Ascending aorta (tissue), 2 donors: ENCODE results near the gene RPS6KA4. TPM values are rescaled to one million over a fixed set of nuclear protein-coding genes. Genes with fewer than 3 reads are reported as not detected.

Experiments
- DNase-seq, 2 donors: peaks; one replicate each; pipeline ENCODE4 v3.0.0-alpha.2; 2019; ENCODE audit warnings: low spot score in 2 of 2
- H3K27ac ChIP-seq, 2 donors: fragments of 200-600 bp; sonication (generic); one replicate each; pipeline ENCODE4 v1.5.1; 2016 to 2017; ENCODE audit warnings: mild to moderate bottlenecking in 1 of 2
- H3K27me3 ChIP-seq: fragments of 200-600 bp; sonication (generic); one replicate; pipeline ENCODE4 v1.5.1; 2017
- H3K36me3 ChIP-seq, 2 donors: fragments of 200-600 bp; sonication (generic); one replicate each; pipeline ENCODE4 v1.5.1; 2016
- H3K4me1 ChIP-seq, 2 donors: fragments of 200-600 bp; sonication (generic); one replicate each; pipeline ENCODE4 v1.5.1; 2016 to 2017; ENCODE audit warnings: mild to moderate bottlenecking in 1 of 2
- H3K4me3 ChIP-seq, 2 donors: fragments of 200-600 bp; sonication (generic); one replicate each; pipeline ENCODE4 v1.5.1; 2016 to 2017; ENCODE audit warnings: mild to moderate bottlenecking in 1 of 2
- H3K9me3 ChIP-seq, 2 donors: fragments of 200-600 bp; sonication (generic); one replicate each; pipeline ENCODE4 v1.5.1; 2016
- intact Hi-C: fragments of 100-400 bp; cut with DNase I; formaldehyde crosslinking; loops from one replicate; pipeline ENCODE4 v1.15.1; 2023
- total RNA-seq: library from RNA; depleted of rRNA; stranded (reverse); fragments of >200 nt; gene quantifications from one replicate; pipeline ENCODE4 v1.1.0, GENCODE V29; 2016
- TF ChIP-seq, protein P1 (sequence below), 3 experiments: fragments of 200-600 bp in 2 of 3; fragments of 450-650 bp in 1 of 3; sonication (generic) in 2 of 3; IDR thresholded peaks; one replicate each; pipeline ENCODE4 v1.5.1; 2016 to 2019; ENCODE audit warnings: antibody characterized with exemption in 3 of 3, mild to moderate bottlenecking in 1 of 3, moderate library complexity in 1 of 3

Gene RPS6KA4
- total RNA-seq, 1 donor from 2014 or later: 81.5 TPM

GRCh38 chr11:64357904-64358535, 942 bp upstream of the RPS6KA4 start:
- Histone ChIP-seq H3K9me3 (no peaks in the 10 kb centered on the region), H3K4me3 (peak overlapping the region; percentile 75 to 95), H3K4me1 (peaks cover 20 to 32% of the 10 kb centered on the region in 2 donors), H3K27me3 (no peaks in the 10 kb centered on the region), H3K27ac (peak overlapping the region; percentile 84 to 88), H3K36me3 (peaks cover 25% of the 10 kb centered on the region in 2 donors)
- DNase-seq: no peak
- TF ChIP-seq, protein P1, sequence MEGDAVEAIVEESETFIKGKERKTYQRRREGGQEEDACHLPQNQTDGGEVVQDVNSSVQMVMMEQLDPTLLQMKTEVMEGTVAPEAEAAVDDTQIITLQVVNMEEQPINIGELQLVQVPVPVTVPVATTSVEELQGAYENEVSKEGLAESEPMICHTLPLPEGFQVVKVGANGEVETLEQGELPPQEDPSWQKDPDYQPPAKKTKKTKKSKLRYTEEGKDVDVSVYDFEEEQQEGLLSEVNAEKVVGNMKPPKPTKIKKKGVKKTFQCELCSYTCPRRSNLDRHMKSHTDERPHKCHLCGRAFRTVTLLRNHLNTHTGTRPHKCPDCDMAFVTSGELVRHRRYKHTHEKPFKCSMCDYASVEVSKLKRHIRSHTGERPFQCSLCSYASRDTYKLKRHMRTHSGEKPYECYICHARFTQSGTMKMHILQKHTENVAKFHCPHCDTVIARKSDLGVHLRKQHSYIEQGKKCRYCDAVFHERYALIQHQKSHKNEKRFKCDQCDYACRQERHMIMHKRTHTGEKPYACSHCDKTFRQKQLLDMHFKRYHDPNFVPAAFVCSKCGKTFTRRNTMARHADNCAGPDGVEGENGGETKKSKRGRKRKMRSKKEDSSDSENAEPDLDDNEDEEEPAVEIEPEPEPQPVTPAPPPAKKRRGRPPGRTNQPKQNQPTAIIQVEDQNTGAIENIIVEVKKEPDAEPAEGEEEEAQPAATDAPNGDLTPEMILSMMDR (IDR thresholded peaks at IDR 0.05): no peak
- intact Hi-C loops: loop anchor here (2.0 to 5.0 kb wide), 3 partner anchors 53 to 294 kb away; partner anchors contain the start of gene ESRRA

- H3K4me3 ChIP-seq: peak overlapping the region; percentile 75 to 95
- no peaks in the 10 kb centered on the region for H3K27me3 ChIP-seq
- no peaks in the 10 kb centered on the region for H3K9me3 ChIP-seq
- TF ChIP-seq, protein P1 (IDR thresholded peaks at IDR 0.05): no peak
- H3K4me1 ChIP-seq: peaks cover 20 to 32% of the 10 kb centered on the region in 2 donors
- no peak for DNase-seq
- peak overlapping the region; percentile 84 to 88 for H3K27ac ChIP-seq
- H3K36me3 ChIP-seq: peaks cover 30% of the 10 kb centered on the region in 2 donors
- intact Hi-C loops: loop anchor here (2.0 to 5.0 kb wide), 3 partner anchors 54 to 294 kb away; partner anchors contain the start of gene ESRRA
Measured at GRCh38 chr11:64358536-64358906, 441 bp upstream of the RPS6KA4 start.

- Histone ChIP-seq H3K27me3 (no peaks in the 10 kb centered on the region), H3K4me3 (peak overlapping the region; percentile 75 to 95), H3K9me3 (no peaks in the 10 kb centered on the region), H3K4me1 (peaks cover 20 to 32% of the 10 kb centered on the region in 2 donors), H3K36me3 (peaks cover 30 to 41% of the 10 kb centered on the region in 2 donors), H3K27ac (peak overlapping the region in 1 of 2 donors; percentile 84)
- TF ChIP-seq, protein P1 (IDR thresholded peaks at IDR 0.05): no peak
- no peak for DNase-seq
- intact Hi-C loops: loop anchor here (2.0 to 5.0 kb wide), 3 partner anchors 55 to 292 kb away; partner anchors contain the start of gene ESRRA
Measured at GRCh38 chr11:64359712-64360445, 917 bp downstream of the RPS6KA4 start.

DNA sequence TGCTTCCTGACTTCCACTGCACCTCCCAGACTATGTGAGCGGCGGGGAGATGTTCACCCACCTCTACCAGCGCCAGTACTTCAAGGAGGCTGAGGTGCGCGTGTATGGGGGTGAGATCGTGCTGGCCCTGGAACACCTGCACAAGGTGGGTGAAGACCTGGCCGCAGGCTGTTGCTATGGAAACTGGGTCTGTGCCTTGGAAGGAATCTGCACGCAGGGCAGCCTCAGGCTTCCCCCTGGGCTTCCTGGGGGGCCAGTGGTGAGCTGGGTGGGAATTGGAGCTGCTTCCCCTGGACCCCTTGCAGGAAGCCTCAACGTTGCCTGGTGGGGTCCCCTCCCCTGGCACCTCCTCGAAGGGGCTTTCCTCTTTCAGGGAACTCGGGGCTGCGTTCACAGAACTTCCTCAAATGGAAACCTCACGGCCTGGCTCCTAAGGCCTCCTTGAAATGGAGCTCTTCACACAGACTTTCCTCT, 1.5 kb downstream of the RPS6KA4 start:
- peaks cover 35 to 47% of the 10 kb centered on the region in 2 donors for H3K36me3 ChIP-seq
- H3K4me3 ChIP-seq: peak overlapping the region; percentile 75 to 95
- peaks cover 20 to 30% of the 10 kb centered on the region in 2 donors for H3K4me1 ChIP-seq
- no peak for DNase-seq
- H3K27ac ChIP-seq: peak overlapping the region in 1 of 2 donors; percentile 8
- intact Hi-C loops: no loop called here
- H3K27me3 ChIP-seq: no peaks in the 10 kb centered on the region
- TF ChIP-seq, protein P1 (IDR thresholded peaks at IDR 0.05): no peak
- H3K9me3 ChIP-seq: no peaks in the 10 kb centered on the region

DNA sequence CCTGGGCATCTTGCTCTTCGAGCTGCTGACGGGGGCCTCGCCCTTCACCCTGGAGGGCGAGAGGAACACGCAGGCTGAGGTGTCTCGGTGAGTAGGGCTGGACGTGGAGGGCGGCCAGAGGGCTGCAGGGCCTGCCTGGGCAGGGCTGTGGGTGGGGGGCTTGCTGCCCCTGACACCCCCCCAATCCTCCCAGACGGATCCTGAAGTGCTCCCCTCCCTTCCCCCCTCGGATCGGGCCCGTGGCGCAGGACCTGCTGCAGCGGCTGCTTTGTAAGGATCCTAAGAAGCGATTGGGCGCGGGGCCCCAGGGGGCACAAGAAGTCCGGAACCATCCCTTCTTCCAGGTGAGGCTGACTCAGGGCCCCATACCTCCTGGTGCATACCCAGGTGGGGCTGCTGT, 2.7 kb downstream of the RPS6KA4 start:
- Histone ChIP-seq H3K36me3 (peaks cover 47 to 59% of the 10 kb centered on the region in 2 donors), H3K27me3 (no peaks in the 10 kb centered on the region), H3K27ac (no peak overlapping the region), H3K4me3 (no peak overlapping the region), H3K4me1 (peaks cover 20 to 28% of the 10 kb centered on the region in 2 donors), H3K9me3 (no peaks in the 10 kb centered on the region)
- no peak for DNase-seq
- intact Hi-C loops: no loop called here
- TF ChIP-seq, protein P1 (IDR thresholded peaks at IDR 0.05): no peak
